Glomerular endothelial cell (primary cell): Measurements from ENCODE around the gene OR51I1. TPM values are rescaled to one million over a fixed set of nuclear protein-coding genes. Genes with fewer than 3 reads are reported as not detected.

ENCODE experiments used
- total RNA-seq: library from RNA; depleted of rRNA; stranded (reverse); fragments of >200 nt; gene quantifications from 2 replicates; pipeline ENCODE4 v1.2.3, GENCODE V29; 2015

The OR51I1 gene
- total RNA-seq, 1 donor from 2014 or later: not detected

Other genes starting within 250 kb of the OR51I1 start
- not detected in 2 replicates for gene OR51V1, start 240.8 kb downstream of the OR51I1 start, total RNA-seq
- not detected in 2 replicates for gene HBB, start 214.4 kb downstream of the OR51I1 start, total RNA-seq
- gene HBD, start 207.0 kb downstream of the OR51I1 start, total RNA-seq: not detected in 2 replicates
- not detected in 2 replicates for gene HBG1, start 191.7 kb downstream of the OR51I1 start, total RNA-seq
- gene HBG2, start 186.7 kb downstream of the OR51I1 start, total RNA-seq: not detected in 2 replicates
- not detected in 2 replicates for gene HBE1, start 171.6 kb downstream of the OR51I1 start, total RNA-seq
- not detected in 2 replicates for gene OR51B4, start 139.6 kb downstream of the OR51I1 start, total RNA-seq
- gene OR51B2, start 117.2 kb downstream of the OR51I1 start, total RNA-seq: not detected in 2 replicates
- not detected in 2 replicates for gene OR51B5, start 98.0 kb downstream of the OR51I1 start, total RNA-seq
- not detected in 2 replicates for gene OR51B6, start 90.0 kb downstream of the OR51I1 start, total RNA-seq
- gene OR51M1, start 57.7 kb downstream of the OR51I1 start, total RNA-seq: not detected in 2 replicates
- not detected in 2 replicates for gene OR51Q1, start 19.4 kb downstream of the OR51I1 start, total RNA-seq
- not detected in 2 replicates for gene OR51I2, start 7.8 kb upstream of the OR51I1 start, total RNA-seq
- not detected in 2 replicates for gene OR52D1, start 47.2 kb upstream of the OR51I1 start, total RNA-seq
- not detected in 2 replicates for gene UBQLN3, start 68.4 kb upstream of the OR51I1 start, total RNA-seq
- 0.24 and 0.53 TPM in 2 replicates for gene UBQLNL, start 75.2 kb upstream of the OR51I1 start, total RNA-seq
- not detected in 2 replicates for gene OR52H1, start 107.0 kb upstream of the OR51I1 start, total RNA-seq
- not detected in 2 replicates for gene OR52B6, start 139.4 kb upstream of the OR51I1 start, total RNA-seq
- 1.5 and 5.1 TPM in 2 replicates for gene TRIM6, start 155.1 kb upstream of the OR51I1 start, total RNA-seq
- gene TRIM34, start 183.5 kb upstream of the OR51I1 start, total RNA-seq: 9.2 and 12.1 TPM in 2 replicates
- 42.2 and 53.9 TPM in 2 replicates for gene TRIM5, start 243.6 kb upstream of the OR51I1 start, total RNA-seq
- gene TRIM22, start 248.3 kb upstream of the OR51I1 start, total RNA-seq: 67.7 and 128 TPM in 2 replicates